GM23338 (cell line): ENCODE measurements around the gene TNNI3K. TPM values are rescaled to one million over a fixed set of nuclear protein-coding genes. Genes with fewer than 3 reads are reported as not detected.

Experiments used
- ATAC-seq: fragments of 200-7000 bp; cut with Tn5 transposase; 3 replicates; pipeline ENCODE4 v1.9.1; 2020
- DNase-seq: peaks from one replicate; pipeline ENCODE4 v3.0.0-alpha.2; 2015; ENCODE audit warnings: low spot score
- H2AFZ ChIP-seq: fragments of 200-600 bp; sonication (generic); 2 replicates; pipeline ENCODE4 v1.8.0; 2016; ENCODE audit warnings: antibody characterized with exemption, mild to moderate bottlenecking, moderate library complexity
- H3F3A ChIP-seq: fragments of 200-600 bp; sonication (generic); replicated peaks from 2 replicates; pipeline ENCODE4 v1.8.0; 2017; ENCODE audit warnings: antibody characterized with exemption, mixed run types, low read depth
- H3K27ac ChIP-seq: fragments of 200-600 bp; sonication (generic); 2 replicates; pipeline ENCODE4 v1.6.1; 2016; ENCODE audit warnings: low read depth
- H3K27me3 ChIP-seq: fragments of 200-600 bp; sonication (generic); 2 replicates; pipeline ENCODE4 v1.8.0; 2016; ENCODE audit warnings: mild to moderate bottlenecking, mixed run types, moderate library complexity; ENCODE audit not compliant: insufficient read depth
- H3K36me3 ChIP-seq: fragments of 200-600 bp; sonication (generic); 2 replicates; pipeline ENCODE4 v1.8.0; 2016; ENCODE audit warnings: mild to moderate bottlenecking; ENCODE audit not compliant: insufficient read depth
- H3K4me1 ChIP-seq: fragments of 200-600 bp; sonication (generic); 2 replicates; pipeline ENCODE4 v1.8.0; 2016; ENCODE audit warnings: mild to moderate bottlenecking, moderate library complexity; ENCODE audit not compliant: insufficient read depth
- H3K4me2 ChIP-seq: fragments of 200-600 bp; sonication (generic); 2 replicates; pipeline ENCODE4 v1.7.1; 2017; ENCODE audit warnings: mixed run types
- H3K4me3 ChIP-seq: fragments of 200-600 bp; sonication (generic); 2 replicates; pipeline ENCODE4 v1.6.1; 2016; ENCODE audit warnings: mixed run types
- H3K79me2 ChIP-seq: fragments of 200-600 bp; sonication (generic); replicated peaks from 2 replicates; pipeline ENCODE4 v1.8.0; 2017; ENCODE audit warnings: mild to moderate bottlenecking; ENCODE audit not compliant: insufficient read depth
- H3K9me2 ChIP-seq: fragments of 200-600 bp; sonication (generic); 2 replicates; pipeline ENCODE4 v1.8.0; 2017; ENCODE audit not compliant: insufficient read depth
- H4K20me1 ChIP-seq: fragments of 200-600 bp; sonication (generic); replicated peaks from 2 replicates; pipeline ENCODE4 v1.8.0; 2017; ENCODE audit warnings: mild to moderate bottlenecking; ENCODE audit not compliant: insufficient read depth
- H3K27ac Mint-ChIP-seq: 2 replicates; pipeline ENCODE4 v1.8.0; 2020; ENCODE audit warnings: inconsistent platforms, mild to moderate bottlenecking, moderate library complexity, mixed read lengths
- H3K27me3 Mint-ChIP-seq: 3 replicates; pipeline ENCODE4 v1.8.0; 2022; ENCODE audit warnings: low read depth, mild to moderate bottlenecking, moderate library complexity, mixed read lengths, inconsistent platforms; ENCODE audit not compliant: insufficient read depth, poor library complexity
- H3K36me3 Mint-ChIP-seq: 3 replicates; pipeline ENCODE4 v1.8.0; 2021; ENCODE audit warnings: low read depth, mild to moderate bottlenecking, inconsistent platforms, moderate library complexity, mixed read lengths
- H3K4me1 Mint-ChIP-seq: 3 replicates; pipeline ENCODE4 v1.8.0; 2020; ENCODE audit warnings: mild to moderate bottlenecking, inconsistent platforms, mixed read lengths
- H3K4me3 Mint-ChIP-seq: 3 replicates; pipeline ENCODE4 v1.8.0; 2021; ENCODE audit warnings: moderate library complexity, mild to moderate bottlenecking, inconsistent platforms, mixed read lengths
- H3K9me3 Mint-ChIP-seq: 3 replicates; pipeline ENCODE4 v1.8.0; 2020; ENCODE audit warnings: moderate library complexity, mild to moderate bottlenecking, inconsistent platforms, mixed read lengths
- EZH2phosphoT487 ChIP-seq: fragments of 200-600 bp; sonication (generic); IDR thresholded peaks from one replicate; pipeline ENCODE4 v1.8.1; 2018; ENCODE audit warnings: antibody characterized with exemption; ENCODE audit not compliant: unreplicated experiment
- JUNB ChIP-seq: IDR thresholded peaks from one replicate; pipeline ENCODE4 v1.6.1; 2016; ENCODE audit warnings: antibody characterized with exemption; ENCODE audit not compliant: unreplicated experiment
- NANOG ChIP-seq: IDR thresholded peaks from 2 replicates; pipeline ENCODE4 v1.6.1; 2016; ENCODE audit warnings: antibody characterized with exemption, borderline replicate concordance
- POLR2AphosphoS5 ChIP-seq: IDR thresholded peaks from 2 replicates; pipeline ENCODE4 v1.6.1; 2016; ENCODE audit warnings: antibody characterized with exemption, low read depth
- ZNF114 ChIP-seq: fragments of 250-450 bp; sonication (Bioruptor Pico); IDR thresholded peaks from 2 replicates; pipeline ENCODE4 v1.5.0; 2020; ENCODE audit warnings: mild to moderate bottlenecking, moderate library complexity
- ZNF331 ChIP-seq: fragments of 250-450 bp; sonication (Bioruptor Pico); IDR thresholded peaks from 2 replicates; pipeline ENCODE4 v1.5.0; 2020; ENCODE audit warnings: low read depth, mild to moderate bottlenecking, moderate library complexity
- polyA plus RNA-seq: library from polyadenylated mRNA; unstranded; fragments of >200 nt; fragmentation: Nextera tagmentation; extraction: Ambion mirVana; gene quantifications from 2 replicates; pipeline ENCODE4 v1.2.1, GENCODE V29; 2016
- total RNA-seq: library from RNA; depleted of rRNA; stranded (reverse); fragments of >200 nt; shearing (Covaris generic); gene quantifications from 2 replicates; pipeline ENCODE4 v1.2.3, GENCODE V29; 2014
- TF ChIP-seq, protein P1 (sequence below): IDR thresholded peaks from one replicate; pipeline ENCODE4 v1.6.1; 2018; ENCODE audit warnings: antibody characterized with exemption; ENCODE audit not compliant: unreplicated experiment
- TF ChIP-seq, protein P2 (sequence below), 2 experiments: fragments of 200-600 bp in 1 of 2; sonication (generic) in 1 of 2; conservative IDR thresholded peaks; 2 replicates each; pipeline versions ENCODE4 v1.5.1 to v1.6.1; 2016 to 2017; ENCODE audit warnings: antibody characterized with exemption in 2 of 2, low read depth in 2 of 2, mild to moderate bottlenecking in 2 of 2, moderate library complexity in 1 of 2
- TF ChIP-seq, protein P3 (sequence below): IDR thresholded peaks from 2 replicates; pipeline ENCODE4 v1.6.1; 2016; ENCODE audit warnings: antibody characterized with exemption
- TF ChIP-seq, protein P4 (sequence below): fragments of 250-450 bp; sonication (Bioruptor Pico); IDR thresholded peaks from 2 replicates; pipeline ENCODE4 v1.5.0; 2020; ENCODE audit warnings: mild to moderate bottlenecking, moderate library complexity

TNNI3K gene
- total and polyA plus RNA-seq, 2 experiments from 2014 or later: not detected

DNA sequence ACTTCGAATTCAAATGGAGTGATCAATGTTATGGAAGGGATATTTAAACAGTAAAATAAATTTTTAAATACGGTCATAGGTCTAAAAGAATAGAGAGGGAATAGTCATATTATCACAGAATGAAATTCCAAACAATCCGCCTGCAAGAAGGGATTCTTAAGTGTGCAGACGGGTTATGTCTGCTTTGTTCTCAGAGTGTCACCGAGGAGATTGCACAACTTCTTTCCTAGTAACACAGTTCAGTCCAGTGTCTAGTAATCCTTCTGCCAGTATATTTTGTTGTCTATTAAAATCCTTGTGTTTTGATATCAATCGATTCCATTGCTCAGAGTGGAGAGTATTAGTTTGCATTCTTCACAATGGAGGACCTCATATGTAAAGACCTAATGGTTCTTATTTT lies 228.8 kb downstream of the TNNI3K start (continued):
- TF ChIP-seq, protein P1, sequence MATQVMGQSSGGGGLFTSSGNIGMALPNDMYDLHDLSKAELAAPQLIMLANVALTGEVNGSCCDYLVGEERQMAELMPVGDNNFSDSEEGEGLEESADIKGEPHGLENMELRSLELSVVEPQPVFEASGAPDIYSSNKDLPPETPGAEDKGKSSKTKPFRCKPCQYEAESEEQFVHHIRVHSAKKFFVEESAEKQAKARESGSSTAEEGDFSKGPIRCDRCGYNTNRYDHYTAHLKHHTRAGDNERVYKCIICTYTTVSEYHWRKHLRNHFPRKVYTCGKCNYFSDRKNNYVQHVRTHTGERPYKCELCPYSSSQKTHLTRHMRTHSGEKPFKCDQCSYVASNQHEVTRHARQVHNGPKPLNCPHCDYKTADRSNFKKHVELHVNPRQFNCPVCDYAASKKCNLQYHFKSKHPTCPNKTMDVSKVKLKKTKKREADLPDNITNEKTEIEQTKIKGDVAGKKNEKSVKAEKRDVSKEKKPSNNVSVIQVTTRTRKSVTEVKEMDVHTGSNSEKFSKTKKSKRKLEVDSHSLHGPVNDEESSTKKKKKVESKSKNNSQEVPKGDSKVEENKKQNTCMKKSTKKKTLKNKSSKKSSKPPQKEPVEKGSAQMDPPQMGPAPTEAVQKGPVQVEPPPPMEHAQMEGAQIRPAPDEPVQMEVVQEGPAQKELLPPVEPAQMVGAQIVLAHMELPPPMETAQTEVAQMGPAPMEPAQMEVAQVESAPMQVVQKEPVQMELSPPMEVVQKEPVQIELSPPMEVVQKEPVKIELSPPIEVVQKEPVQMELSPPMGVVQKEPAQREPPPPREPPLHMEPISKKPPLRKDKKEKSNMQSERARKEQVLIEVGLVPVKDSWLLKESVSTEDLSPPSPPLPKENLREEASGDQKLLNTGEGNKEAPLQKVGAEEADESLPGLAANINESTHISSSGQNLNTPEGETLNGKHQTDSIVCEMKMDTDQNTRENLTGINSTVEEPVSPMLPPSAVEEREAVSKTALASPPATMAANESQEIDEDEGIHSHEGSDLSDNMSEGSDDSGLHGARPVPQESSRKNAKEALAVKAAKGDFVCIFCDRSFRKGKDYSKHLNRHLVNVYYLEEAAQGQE: no peak
- no peak for TF ChIP-seq ZNF114 (CRISPR knock-in tag)
- no peak for TF ChIP-seq EZH2phosphoT487
- no peak for TF ChIP-seq NANOG
- TF ChIP-seq, protein P2, sequence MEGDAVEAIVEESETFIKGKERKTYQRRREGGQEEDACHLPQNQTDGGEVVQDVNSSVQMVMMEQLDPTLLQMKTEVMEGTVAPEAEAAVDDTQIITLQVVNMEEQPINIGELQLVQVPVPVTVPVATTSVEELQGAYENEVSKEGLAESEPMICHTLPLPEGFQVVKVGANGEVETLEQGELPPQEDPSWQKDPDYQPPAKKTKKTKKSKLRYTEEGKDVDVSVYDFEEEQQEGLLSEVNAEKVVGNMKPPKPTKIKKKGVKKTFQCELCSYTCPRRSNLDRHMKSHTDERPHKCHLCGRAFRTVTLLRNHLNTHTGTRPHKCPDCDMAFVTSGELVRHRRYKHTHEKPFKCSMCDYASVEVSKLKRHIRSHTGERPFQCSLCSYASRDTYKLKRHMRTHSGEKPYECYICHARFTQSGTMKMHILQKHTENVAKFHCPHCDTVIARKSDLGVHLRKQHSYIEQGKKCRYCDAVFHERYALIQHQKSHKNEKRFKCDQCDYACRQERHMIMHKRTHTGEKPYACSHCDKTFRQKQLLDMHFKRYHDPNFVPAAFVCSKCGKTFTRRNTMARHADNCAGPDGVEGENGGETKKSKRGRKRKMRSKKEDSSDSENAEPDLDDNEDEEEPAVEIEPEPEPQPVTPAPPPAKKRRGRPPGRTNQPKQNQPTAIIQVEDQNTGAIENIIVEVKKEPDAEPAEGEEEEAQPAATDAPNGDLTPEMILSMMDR (conservative IDR thresholded peaks at IDR 0.05; ENCODE audit: low read depth in 2 of 2): no peak
- TF ChIP-seq, protein P3, sequence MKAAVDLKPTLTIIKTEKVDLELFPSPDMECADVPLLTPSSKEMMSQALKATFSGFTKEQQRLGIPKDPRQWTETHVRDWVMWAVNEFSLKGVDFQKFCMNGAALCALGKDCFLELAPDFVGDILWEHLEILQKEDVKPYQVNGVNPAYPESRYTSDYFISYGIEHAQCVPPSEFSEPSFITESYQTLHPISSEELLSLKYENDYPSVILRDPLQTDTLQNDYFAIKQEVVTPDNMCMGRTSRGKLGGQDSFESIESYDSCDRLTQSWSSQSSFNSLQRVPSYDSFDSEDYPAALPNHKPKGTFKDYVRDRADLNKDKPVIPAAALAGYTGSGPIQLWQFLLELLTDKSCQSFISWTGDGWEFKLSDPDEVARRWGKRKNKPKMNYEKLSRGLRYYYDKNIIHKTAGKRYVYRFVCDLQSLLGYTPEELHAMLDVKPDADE: no peak

DNA sequence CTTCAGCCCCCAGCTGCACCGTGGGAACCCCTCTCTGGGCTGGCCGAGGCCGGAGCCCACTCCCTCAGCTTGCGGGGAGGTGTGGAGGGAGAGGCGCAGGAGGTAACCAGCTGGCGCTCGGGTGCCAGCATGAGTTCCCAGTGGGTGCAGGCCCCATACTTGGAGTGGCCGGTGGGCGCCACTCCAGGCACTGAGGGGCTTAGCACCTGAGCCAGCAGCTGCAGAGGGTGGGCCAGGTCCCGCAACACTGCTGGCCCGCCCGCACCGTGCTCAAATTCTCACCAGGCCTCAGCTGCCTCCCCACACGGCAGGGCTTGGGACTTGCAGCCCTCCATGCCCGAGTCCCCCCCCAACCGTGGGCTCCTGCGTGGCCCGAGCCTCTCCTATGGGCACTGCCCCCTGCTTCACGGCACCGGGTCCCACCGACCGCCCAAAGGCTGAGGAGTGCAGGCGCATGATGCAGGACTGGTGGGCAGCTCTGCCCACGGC lies 230.1 kb downstream of the TNNI3K start:
- Histone ChIP-seq H3K4me2 (no peak overlapping the region), H3K79me2 (no peaks in the 10 kb centered on the region), H2AFZ (no peak overlapping the region), H3F3A (no peaks in the 10 kb centered on the region), H4K20me1 (no peaks in the 10 kb centered on the region), H3K4me1 (no peaks in the 10 kb centered on the region; the same call in 1 of the 2 replicates), H3K27me3 (no peaks in the 10 kb centered on the region), H3K4me3 (no peak overlapping the region), H3K27ac (no peak overlapping the region), H3K36me3 (no peaks in the 10 kb centered on the region), H3K9me2 (no peaks in the 10 kb centered on the region)
- peaks cover 12% of the 10 kb centered on the region; the same call in 2 of the 3 replicates for H3K4me1 Mint-ChIP-seq
- H3K27ac Mint-ChIP-seq: no peak overlapping the region
- no peak for DNase-seq
- peaks cover 4% of the 10 kb centered on the region; the same call in 2 of the 3 replicates for H3K36me3 Mint-ChIP-seq
- ATAC-seq: no peak
- H3K27me3 Mint-ChIP-seq: peaks cover 2% of the 10 kb centered on the region
- peaks cover 15% of the 10 kb centered on the region for H3K9me3 Mint-ChIP-seq
- H3K4me3 Mint-ChIP-seq: no peak overlapping the region
- TF ChIP-seq POLR2AphosphoS5 (no peak), JUNB (no peak), EZH2phosphoT487 (no peak), ZNF331 (CRISPR knock-in tag) (no peak)
- TF ChIP-seq, protein P4, sequence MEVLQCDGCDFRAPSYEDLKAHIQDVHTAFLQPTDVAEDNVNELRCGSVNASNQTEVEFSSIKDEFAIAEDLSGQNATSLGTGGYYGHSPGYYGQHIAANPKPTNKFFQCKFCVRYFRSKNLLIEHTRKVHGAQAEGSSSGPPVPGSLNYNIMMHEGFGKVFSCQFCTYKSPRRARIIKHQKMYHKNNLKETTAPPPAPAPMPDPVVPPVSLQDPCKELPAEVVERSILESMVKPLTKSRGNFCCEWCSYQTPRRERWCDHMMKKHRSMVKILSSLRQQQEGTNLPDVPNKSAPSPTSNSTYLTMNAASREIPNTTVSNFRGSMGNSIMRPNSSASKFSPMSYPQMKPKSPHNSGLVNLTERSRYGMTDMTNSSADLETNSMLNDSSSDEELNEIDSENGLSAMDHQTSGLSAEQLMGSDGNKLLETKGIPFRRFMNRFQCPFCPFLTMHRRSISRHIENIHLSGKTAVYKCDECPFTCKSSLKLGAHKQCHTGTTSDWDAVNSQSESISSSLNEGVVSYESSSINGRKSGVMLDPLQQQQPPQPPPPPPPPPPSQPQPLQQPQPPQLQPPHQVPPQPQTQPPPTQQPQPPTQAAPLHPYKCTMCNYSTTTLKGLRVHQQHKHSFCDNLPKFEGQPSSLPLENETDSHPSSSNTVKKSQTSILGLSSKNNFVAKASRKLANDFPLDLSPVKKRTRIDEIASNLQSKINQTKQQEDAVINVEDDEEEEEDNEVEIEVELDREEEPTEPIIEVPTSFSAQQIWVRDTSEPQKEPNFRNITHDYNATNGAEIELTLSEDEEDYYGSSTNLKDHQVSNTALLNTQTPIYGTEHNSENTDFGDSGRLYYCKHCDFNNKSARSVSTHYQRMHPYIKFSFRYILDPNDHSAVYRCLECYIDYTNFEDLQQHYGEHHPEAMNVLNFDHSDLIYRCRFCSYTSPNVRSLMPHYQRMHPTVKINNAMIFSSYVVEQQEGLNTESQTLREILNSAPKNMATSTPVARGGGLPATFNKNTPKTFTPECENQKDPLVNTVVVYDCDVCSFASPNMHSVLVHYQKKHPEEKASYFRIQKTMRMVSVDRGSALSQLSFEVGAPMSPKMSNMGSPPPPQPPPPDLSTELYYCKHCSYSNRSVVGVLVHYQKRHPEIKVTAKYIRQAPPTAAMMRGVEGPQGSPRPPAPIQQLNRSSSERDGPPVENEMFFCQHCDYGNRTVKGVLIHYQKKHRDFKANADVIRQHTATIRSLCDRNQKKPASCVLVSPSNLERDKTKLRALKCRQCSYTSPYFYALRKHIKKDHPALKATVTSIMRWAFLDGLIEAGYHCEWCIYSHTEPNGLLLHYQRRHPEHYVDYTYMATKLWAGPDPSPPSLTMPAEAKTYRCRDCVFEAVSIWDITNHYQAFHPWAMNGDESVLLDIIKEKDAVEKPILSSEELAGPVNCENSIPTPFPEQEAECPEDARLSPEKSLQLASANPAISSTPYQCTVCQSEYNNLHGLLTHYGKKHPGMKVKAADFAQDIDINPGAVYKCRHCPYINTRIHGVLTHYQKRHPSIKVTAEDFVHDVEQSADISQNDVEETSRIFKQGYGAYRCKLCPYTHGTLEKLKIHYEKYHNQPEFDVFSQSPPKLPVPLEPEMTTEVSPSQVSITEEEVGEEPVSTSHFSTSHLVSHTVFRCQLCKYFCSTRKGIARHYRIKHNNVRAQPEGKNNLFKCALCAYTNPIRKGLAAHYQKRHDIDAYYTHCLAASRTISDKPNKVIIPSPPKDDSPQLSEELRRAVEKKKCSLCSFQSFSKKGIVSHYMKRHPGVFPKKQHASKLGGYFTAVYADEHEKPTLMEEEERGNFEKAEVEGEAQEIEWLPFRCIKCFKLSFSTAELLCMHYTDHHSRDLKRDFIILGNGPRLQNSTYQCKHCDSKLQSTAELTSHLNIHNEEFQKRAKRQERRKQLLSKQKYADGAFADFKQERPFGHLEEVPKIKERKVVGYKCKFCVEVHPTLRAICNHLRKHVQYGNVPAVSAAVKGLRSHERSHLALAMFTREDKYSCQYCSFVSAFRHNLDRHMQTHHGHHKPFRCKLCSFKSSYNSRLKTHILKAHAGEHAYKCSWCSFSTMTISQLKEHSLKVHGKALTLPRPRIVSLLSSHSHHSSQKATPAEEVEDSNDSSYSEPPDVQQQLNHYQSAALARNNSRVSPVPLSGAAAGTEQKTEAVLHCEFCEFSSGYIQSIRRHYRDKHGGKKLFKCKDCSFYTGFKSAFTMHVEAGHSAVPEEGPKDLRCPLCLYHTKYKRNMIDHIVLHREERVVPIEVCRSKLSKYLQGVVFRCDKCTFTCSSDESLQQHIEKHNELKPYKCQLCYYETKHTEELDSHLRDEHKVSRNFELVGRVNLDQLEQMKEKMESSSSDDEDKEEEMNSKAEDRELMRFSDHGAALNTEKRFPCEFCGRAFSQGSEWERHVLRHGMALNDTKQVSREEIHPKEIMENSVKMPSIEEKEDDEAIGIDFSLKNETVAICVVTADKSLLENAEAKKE (CRISPR knock-in tag): no peak
